Stimulated activated CD4-positive, alpha-beta T cell treated with anti-CD3 and anti-CD28 coated beads, Interleukin-1b, Interleukin-23, amount 100 ng/mL, for 48 hours (primary cell): ENCODE measurements around the gene SMYD2.

Source experiments
- DNase-seq: peaks from one replicate; pipeline ENCODE4 v3.0.0-alpha.2; 2020

Gene SMYD2

GRCh38 chr1:214363386-214363785 lies 82.4 kb downstream of the SMYD2 start:
- DNase-seq, result no peak

- DNase-seq, result no peak
These were observed 83.4 kb downstream of the SMYD2 start for GRCh38 chr1:214364386-214364785.

GRCh38 chr1:214364786-214365295 lies 83.9 kb downstream of the SMYD2 start:
- no peak for DNase-seq

- no peak for DNase-seq
These were observed 86.9 kb downstream of the SMYD2 start for GRCh38 chr1:214367841-214368240.

- no peak for DNase-seq
These were observed 88.4 kb downstream of the SMYD2 start for GRCh38 chr1:214369364-214369763.

GRCh38 chr1:214370615-214371014 lies 89.7 kb downstream of the SMYD2 start:
- no peak for DNase-seq

- DNase-seq, result no peak
These were observed 91.1 kb downstream of the SMYD2 start for GRCh38 chr1:214372092-214372491.

GRCh38 chr1:214377485-214377884 lies 96.5 kb downstream of the SMYD2 start:
- DNase-seq, result no peak

- no peak for DNase-seq
These were observed 96.9 kb downstream of the SMYD2 start for GRCh38 chr1:214377886-214378285.

- DNase-seq, result no peak
These were observed 97.5 kb downstream of the SMYD2 start for GRCh38 chr1:214378492-214378891.

GRCh38 chr1:214379236-214379970 lies 98.4 kb downstream of the SMYD2 start:
- no peak for DNase-seq

GRCh38 chr1:214380396-214380795 lies 99.4 kb downstream of the SMYD2 start:
- no peak for DNase-seq

- DNase-seq, result no peak
These were observed 100.2 kb downstream of the SMYD2 start for GRCh38 chr1:214380986-214381695.

GRCh38 chr1:214383381-214384372 lies 102.7 kb downstream of the SMYD2 start:
- no peak for DNase-seq

- DNase-seq, result no peak
These were observed 103.6 kb downstream of the SMYD2 start for GRCh38 chr1:214384373-214385079.

- DNase-seq, result no peak
These were observed 104.5 kb downstream of the SMYD2 start for GRCh38 chr1:214385428-214385827.

- DNase-seq, result no peak
These were observed 105.4 kb downstream of the SMYD2 start for GRCh38 chr1:214386333-214386732.
